ENCODE results near the gene LSS. TPM values are rescaled to one million over a fixed set of nuclear protein-coding genes. Genes with fewer than 3 reads are reported as not detected.

Gene LSS
- total RNA-seq, 2 experiments from 2014 or later: 30.4 TPM

DNA sequence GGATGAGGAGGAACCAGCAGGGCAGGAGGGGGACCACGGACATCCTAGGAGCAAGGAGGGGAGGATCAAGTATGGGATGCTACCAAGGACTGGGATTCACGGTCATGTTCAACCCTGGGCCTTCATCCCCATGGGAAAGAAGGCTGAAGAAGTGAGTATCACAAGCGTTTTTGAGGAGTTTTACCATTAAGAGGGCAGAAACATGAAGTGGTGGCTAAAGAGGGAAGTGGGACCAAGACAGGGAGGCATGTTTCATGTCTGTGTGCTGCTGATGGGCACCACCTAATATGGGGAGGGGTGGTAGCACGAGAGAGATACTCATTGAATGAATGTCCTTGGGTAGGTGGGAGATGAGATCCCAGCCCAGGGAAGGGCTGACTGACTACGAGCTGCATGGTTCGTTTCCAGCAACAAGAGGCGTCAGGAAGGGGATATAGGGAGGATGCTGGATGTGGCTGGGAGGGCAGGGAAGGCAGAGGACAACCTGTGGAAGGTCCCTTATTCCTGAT lies 11.3 kb upstream of the LSS start:
- intact Hi-C loops (cut with DNase I, micrococcal nuclease): no loop called here
- Histone ChIP-seq H3K36me3 (ENCODE audit: insufficient read depth, low read length) (peaks cover 80% of the 10 kb centered on the region), H3K4me3 (ENCODE audit: low read length) (no peak overlapping the region), H3K27ac (ENCODE audit: low read depth in 1 of 2, low read length in 2 of 2) (no peak overlapping the region), H3K4me1 (ENCODE audit: insufficient read depth, low read length) (no peaks in the 10 kb centered on the region), H3K9me3 (ENCODE audit: control insufficient read depth in 1 of 2, insufficient read depth in 1 of 2, low read length in 2 of 2) (no peaks in the 10 kb centered on the region), H3K27me3 (ENCODE audit: control insufficient read depth in 1 of 2, insufficient read depth in 2 of 2, low read length in 2 of 2) (no peaks in the 10 kb centered on the region)
- TF ChIP-seq, protein P1, sequence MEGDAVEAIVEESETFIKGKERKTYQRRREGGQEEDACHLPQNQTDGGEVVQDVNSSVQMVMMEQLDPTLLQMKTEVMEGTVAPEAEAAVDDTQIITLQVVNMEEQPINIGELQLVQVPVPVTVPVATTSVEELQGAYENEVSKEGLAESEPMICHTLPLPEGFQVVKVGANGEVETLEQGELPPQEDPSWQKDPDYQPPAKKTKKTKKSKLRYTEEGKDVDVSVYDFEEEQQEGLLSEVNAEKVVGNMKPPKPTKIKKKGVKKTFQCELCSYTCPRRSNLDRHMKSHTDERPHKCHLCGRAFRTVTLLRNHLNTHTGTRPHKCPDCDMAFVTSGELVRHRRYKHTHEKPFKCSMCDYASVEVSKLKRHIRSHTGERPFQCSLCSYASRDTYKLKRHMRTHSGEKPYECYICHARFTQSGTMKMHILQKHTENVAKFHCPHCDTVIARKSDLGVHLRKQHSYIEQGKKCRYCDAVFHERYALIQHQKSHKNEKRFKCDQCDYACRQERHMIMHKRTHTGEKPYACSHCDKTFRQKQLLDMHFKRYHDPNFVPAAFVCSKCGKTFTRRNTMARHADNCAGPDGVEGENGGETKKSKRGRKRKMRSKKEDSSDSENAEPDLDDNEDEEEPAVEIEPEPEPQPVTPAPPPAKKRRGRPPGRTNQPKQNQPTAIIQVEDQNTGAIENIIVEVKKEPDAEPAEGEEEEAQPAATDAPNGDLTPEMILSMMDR (IDR thresholded peaks at IDR 0.05): no peak
- Mint-ChIP-seq H3K4me1 (ENCODE audit: low read depth) (no peaks in the 10 kb centered on the region), H3K27me3 (no peaks in the 10 kb centered on the region), H3K27ac (no peak overlapping the region), H3K9me3 (no peaks in the 10 kb centered on the region), H3K36me3 (ENCODE audit: low read depth) (peaks cover 87% of the 10 kb centered on the region), H3K4me3 (no peak overlapping the region)
- DNase-seq: no peak
- POLR2A ChIA-PET: no interaction called here
- CTCF ChIA-PET: no interaction called here
- no peak for ATAC-seq (ENCODE audit: poor library complexity)

DNA sequence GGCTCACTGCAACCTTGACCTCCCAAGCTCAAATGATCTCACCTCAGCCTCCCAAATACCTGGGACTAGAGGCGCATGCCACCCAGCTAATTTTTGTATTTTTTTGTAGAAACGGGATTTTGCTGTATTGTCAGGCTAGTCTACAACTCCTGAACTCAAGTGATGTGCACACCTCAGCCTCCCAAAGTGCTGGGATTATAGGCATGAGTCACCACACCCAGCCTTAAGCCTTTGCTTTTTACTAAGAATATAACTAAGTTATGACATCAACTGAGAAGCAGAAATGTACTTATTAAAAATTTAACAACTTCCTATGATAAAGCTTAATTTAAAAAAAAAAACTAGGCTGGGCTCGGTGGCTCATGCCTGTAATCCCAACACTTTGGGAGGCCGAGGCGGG lies 8.9 kb upstream of the LSS start:
- no peaks in the 10 kb centered on the region for H3K9me3 Mint-ChIP-seq
- peaks cover 89% of the 10 kb centered on the region for H3K36me3 Mint-ChIP-seq (ENCODE audit: low read depth)
- POLR2A ChIA-PET: no interaction called here
- CTCF ChIA-PET: no interaction called here
- no peaks in the 10 kb centered on the region for H3K4me1 ChIP-seq (ENCODE audit: insufficient read depth, low read length)
- H3K27me3 Mint-ChIP-seq: no peaks in the 10 kb centered on the region
- no peak for ATAC-seq (ENCODE audit: poor library complexity)
- H3K4me1 Mint-ChIP-seq (ENCODE audit: low read depth): peaks cover 6% of the 10 kb centered on the region
- intact Hi-C loops (cut with DNase I, micrococcal nuclease): no loop called here
- no peak overlapping the region for H3K4me3 Mint-ChIP-seq
- H3K36me3 ChIP-seq (ENCODE audit: insufficient read depth, low read length): peaks cover 69% of the 10 kb centered on the region
- no peak for DNase-seq
- no peaks in the 10 kb centered on the region for H3K9me3 ChIP-seq (ENCODE audit: control insufficient read depth in 1 of 2, insufficient read depth in 1 of 2, low read length in 2 of 2)
- H3K27ac ChIP-seq (ENCODE audit: low read depth in 1 of 2, low read length in 2 of 2): no peak overlapping the region
- H3K4me3 ChIP-seq (ENCODE audit: low read length): no peak overlapping the region
- TF ChIP-seq, protein P1 (IDR thresholded peaks at IDR 0.05): no peak
- no peaks in the 10 kb centered on the region for H3K27me3 ChIP-seq (ENCODE audit: control insufficient read depth in 1 of 2, insufficient read depth in 2 of 2, low read length in 2 of 2)
- no peak overlapping the region for H3K27ac Mint-ChIP-seq

DNA sequence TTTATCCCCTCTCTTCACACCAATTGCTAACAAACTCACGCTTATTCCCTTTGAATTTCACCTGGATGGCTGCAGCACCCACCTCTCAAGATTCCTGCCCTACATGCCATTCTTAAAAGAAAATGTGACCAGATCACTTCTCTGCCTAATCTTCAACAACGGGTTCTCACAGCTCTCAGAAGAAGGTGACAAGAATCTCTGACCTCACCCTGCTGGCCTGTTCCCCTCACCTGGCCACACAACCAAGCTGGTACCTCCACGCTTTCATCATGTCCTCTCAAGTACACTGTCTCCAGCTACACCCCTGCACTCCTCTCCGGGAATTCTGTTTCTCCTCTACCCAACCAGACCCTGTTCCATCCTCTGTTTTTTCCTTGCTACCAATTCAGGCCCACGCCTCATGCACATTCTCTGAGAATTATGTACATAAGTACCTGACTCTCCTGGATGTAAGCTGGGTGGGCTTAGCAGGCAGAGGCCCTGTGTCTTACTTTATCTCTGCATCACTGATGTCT lies 5.9 kb upstream of the LSS start:
- ATAC-seq (ENCODE audit: poor library complexity): no peak
- no peaks in the 10 kb centered on the region for H3K27me3 ChIP-seq (ENCODE audit: control insufficient read depth in 1 of 2, insufficient read depth in 2 of 2, low read length in 2 of 2)
- peak overlapping the region; percentile 25 for H3K27ac Mint-ChIP-seq
- ChIA-PET CTCF (no interaction called here), POLR2A (no interaction called here)
- H3K36me3 ChIP-seq (ENCODE audit: insufficient read depth, low read length): peaks cover 41% of the 10 kb centered on the region
- no peaks in the 10 kb centered on the region for H3K27me3 Mint-ChIP-seq
- H3K9me3 Mint-ChIP-seq: no peaks in the 10 kb centered on the region
- peaks cover 21% of the 10 kb centered on the region for H3K4me1 Mint-ChIP-seq (ENCODE audit: low read depth)
- TF ChIP-seq, protein P1 (IDR thresholded peaks at IDR 0.05): no peak
- no peak overlapping the region for H3K4me3 Mint-ChIP-seq
- peaks cover 6% of the 10 kb centered on the region for H3K4me1 ChIP-seq (ENCODE audit: insufficient read depth, low read length)
- no peak overlapping the region for H3K27ac ChIP-seq (ENCODE audit: low read depth in 1 of 2, low read length in 2 of 2)
- peaks cover 65% of the 10 kb centered on the region for H3K36me3 Mint-ChIP-seq (ENCODE audit: low read depth)
- no peaks in the 10 kb centered on the region for H3K9me3 ChIP-seq (ENCODE audit: control insufficient read depth in 1 of 2, insufficient read depth in 1 of 2, low read length in 2 of 2)
- DNase-seq: no peak
- H3K4me3 ChIP-seq (ENCODE audit: low read length): no peak overlapping the region
- intact Hi-C loops (cut with DNase I, micrococcal nuclease): no loop called here
